GM19468 (cell line): ENCODE measurements around the gene GEMIN4.
"Not testable (repeated sequence)": the region's sequence is repeated elsewhere in the genome, so short reads cannot be mapped to it uniquely, and the experiment has no call there.

Experiments used
- ATAC-seq: cut with Tn5 transposase; IDR thresholded peaks from one replicate; pipeline ENCODE4 v1.9.1; 2021; ENCODE audit warnings: mild to moderate bottlenecking, moderate library complexity, moderate number of reproducible peaks; ENCODE audit not compliant: unreplicated experiment; ENCODE audit errors: extremely low read depth

GEMIN4 gene

DNA sequence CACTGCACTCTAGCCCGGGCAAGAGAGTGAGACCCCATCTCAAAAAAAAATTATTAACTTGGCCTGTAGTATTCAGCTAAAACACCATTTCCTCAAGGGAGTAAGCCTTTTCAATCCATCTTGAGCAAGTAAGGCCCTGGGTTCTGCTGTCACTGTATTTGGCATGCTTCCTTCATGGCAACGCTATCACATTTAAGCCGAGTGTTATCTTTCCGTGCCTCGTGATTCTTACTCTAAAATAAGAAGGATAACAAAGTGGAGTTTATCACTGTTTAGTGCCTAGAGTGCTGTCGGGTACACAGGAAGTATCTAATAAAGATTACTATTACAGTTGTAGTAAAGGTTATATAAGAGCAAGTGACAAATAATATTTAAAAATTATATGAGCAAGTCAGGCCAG lies 46.2 kb downstream of the GEMIN4 start:
- no peak for ATAC-seq

DNA sequence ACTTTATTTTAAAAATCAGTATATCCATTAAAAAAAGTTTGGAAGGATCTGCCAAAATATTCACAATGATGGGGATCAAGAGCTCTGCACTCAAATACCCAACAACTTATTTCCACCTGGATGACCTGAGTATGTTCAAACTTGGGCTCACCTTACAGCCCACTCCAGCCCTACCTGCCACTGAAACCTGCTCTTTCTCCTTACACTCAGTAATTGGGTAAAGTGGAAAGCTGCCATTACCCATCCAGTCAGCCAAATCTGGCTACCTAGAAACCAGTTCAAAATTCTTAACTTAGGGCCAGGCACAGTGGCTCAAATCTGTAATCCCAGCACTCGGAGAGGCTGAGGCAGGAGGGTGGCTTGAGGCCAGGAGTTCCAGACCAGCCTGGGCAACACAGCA lies 47.1 kb downstream of the GEMIN4 start:
- ATAC-seq, result no peak

- no peak for ATAC-seq
Observed at GRCh38 chr17:704111-704864, 47.8 kb downstream of the GEMIN4 start.

DNA sequence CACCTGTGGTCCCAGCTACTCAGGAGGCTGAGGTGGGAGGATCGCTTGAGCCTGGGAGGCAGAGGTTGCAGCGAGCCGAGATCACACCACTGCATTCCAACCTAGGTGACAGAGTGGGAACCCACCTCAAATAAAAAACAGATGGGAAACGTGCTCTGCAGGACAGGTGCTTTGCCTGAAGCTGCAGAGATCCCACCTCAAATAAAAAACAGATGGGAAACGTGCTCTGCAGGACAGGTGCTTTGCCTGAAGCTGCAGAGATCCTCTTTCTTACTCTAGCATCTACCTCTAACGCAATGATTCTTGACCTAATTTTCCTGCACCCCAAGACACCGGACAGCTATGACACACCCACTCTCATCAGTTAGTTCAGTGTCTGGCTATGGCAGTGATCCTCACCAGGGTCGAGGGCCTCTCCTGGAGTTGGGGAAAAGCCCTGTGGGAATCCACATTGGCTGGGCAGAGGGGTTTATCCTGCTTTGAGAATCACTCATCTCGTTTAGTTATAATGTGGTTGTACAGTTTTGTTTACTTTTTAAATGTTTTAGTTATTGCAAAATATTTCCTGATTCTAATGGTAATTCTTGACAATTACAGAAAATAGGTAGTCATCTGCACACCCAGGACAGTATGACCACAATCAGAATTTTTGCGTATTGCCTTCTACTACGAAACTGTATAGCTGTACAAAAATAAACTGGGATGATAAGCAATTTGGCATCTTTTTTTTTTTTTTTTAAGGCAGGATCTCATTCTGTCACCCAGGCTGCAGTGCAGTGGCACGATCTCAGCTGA lies 48.8 kb downstream of the GEMIN4 start:
- no peak for ATAC-seq

GRCh38 chr17:700504-701094 lies 51.5 kb downstream of the GEMIN4 start:
- ATAC-seq, result no peak

DNA sequence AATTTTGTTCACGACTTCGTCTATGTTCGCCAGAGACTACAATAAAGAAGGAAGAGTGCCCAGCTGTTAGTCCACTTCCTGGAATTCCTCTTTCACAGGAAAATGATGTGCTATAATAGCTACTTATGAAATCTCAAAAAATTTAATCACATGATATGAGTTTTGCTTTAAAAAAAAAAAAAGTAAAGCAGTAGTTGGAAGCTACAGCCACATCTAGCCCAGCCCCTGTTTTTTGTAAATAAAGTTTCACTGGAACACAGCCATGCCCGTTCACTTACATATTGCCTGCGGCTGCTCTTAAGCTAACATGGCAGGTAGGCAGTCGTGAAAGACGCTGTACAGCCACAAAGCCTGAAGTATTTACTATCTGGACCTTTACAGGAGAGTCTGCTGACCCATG lies 52.7 kb downstream of the GEMIN4 start:
- no peak for ATAC-seq

GRCh38 chr17:698096-698495 lies 54.0 kb downstream of the GEMIN4 start:
- ATAC-seq, result not testable (repeated sequence)

- no peak for ATAC-seq
Observed at GRCh38 chr17:697682-698081, 54.4 kb downstream of the GEMIN4 start.

DNA sequence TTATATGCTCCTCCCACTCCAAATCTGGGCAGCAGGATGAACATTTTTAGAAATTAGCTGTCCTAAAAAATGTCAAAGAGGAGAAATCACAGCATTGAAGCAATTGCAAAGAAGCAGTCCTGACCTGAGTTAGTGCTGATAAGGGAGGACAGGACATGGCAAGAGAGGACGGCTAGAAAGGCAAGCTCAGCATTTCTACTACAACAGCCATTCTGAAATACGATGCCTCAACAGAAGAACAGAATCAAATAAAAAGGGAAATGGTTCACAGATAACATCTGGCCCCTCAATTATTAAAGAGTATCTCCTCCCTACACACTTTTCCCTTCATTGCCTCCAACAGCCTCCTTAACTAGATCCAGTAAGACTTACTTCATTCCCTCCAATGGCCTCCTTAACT lies 55.7 kb downstream of the GEMIN4 start:
- ATAC-seq, result no peak
